Measurements from ENCODE around the gene RNPS1. TPM values are rescaled to one million over a fixed set of nuclear protein-coding genes. Genes with fewer than 3 reads are reported as not detected.

The RNPS1 gene
- total and polyA plus RNA-seq, 4 donors, result 92.0 to 144 (median 112) TPM

DNA sequence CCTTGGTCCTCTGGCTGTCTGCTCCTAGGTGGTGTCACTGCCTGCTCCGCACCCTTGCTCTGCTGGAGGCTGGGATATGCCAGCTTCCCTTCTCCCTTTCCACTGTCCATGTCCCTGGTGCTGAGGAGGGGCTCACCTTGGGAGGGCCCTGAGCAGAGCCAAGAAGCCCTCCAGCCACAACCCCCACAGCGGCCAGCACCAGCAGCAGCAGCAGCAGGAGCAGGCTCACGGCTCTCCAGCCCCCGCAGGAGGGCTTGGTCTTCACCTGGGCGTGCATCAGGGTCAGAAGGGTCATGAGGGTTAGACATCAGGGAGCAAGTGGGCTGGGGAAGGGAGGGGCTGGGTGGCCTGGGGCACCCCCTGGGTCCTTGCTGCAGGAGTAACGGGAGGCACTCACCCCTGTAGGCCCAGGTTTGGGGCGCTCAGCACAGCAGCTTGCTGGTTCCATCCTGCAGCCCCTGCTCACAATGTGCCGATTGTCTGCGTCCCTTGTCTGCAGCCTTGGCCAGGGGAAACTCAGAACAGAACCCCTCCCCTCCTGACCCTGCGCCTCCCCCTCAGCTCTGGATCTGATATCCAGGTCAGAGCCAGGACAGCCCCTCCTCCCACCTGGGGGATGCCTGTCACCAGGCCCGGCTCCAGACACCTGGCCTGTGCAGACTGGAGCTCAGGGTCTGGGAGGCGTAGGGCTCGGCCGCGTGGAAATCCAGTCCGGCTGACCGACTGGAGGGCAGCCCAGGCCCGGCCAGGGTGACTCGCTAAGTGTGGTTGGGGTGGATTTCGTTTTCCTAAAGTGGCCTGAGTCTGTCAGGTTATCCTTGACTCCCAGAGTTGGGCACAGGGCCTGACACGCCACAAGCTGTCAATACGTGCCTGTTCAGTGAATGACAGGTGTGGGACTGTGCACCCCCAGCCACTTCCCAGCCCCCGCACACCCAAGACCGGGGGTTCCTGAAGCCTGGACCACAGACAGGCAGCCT, 57.2 kb downstream of the RNPS1 start, which contains the start of gene BRICD5:
TSS of gene BRICD5 (minus strand) at position 478 of the 980 bp plus-strand sequence. CDS start at position 448, 30 bp downstream.
- peaks cover 0 to 35% (median 4%) of the 10 kb centered on the region in 4 donors for H3K36me3 ChIP-seq (ENCODE audit: control insufficient read depth in 4 of 4, insufficient read depth in 4 of 4, low read length in 4 of 4)
- no peak within 1 kb of the TSS for H3K9ac ChIP-seq (ENCODE audit: insufficient read depth in 1 of 2, low read length in 2 of 2)
- peaks cover 4 to 28% (median 12%) of the 10 kb centered on the region in 5 donors for H3K4me1 ChIP-seq (ENCODE audit: control insufficient read depth in 5 of 5, insufficient read depth in 5 of 5, low read length in 5 of 5)
- no peak within 1 kb of the TSS for H3K4me3 ChIP-seq
- TF ChIP-seq, protein P1, sequence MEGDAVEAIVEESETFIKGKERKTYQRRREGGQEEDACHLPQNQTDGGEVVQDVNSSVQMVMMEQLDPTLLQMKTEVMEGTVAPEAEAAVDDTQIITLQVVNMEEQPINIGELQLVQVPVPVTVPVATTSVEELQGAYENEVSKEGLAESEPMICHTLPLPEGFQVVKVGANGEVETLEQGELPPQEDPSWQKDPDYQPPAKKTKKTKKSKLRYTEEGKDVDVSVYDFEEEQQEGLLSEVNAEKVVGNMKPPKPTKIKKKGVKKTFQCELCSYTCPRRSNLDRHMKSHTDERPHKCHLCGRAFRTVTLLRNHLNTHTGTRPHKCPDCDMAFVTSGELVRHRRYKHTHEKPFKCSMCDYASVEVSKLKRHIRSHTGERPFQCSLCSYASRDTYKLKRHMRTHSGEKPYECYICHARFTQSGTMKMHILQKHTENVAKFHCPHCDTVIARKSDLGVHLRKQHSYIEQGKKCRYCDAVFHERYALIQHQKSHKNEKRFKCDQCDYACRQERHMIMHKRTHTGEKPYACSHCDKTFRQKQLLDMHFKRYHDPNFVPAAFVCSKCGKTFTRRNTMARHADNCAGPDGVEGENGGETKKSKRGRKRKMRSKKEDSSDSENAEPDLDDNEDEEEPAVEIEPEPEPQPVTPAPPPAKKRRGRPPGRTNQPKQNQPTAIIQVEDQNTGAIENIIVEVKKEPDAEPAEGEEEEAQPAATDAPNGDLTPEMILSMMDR (IDR thresholded peaks at IDR 0.05; ENCODE audit: control extremely low read depth, extremely low read depth), result no peak
- no peak for DNase-seq
- H3K9me3 ChIP-seq (ENCODE audit: control insufficient read depth in 4 of 4, insufficient read depth in 3 of 4, low read length in 3 of 4), result no peaks in the 10 kb centered on the region
- H3K27me3 ChIP-seq (ENCODE audit: control insufficient read depth in 3 of 3, insufficient read depth in 3 of 3, low read length in 2 of 3), result no peaks in the 10 kb centered on the region
- 82 to 83% methylated on average over 24 of the region's 24 CpGs for WGBS, 2 donors
- H3K27ac ChIP-seq (ENCODE audit: low read depth in 1 of 2, low read length in 1 of 2), result peak within 1 kb of the TSS in 1 of 2 donors; percentile 76
- ATAC-seq (ENCODE audit: insufficient read depth, low FRiP score), result no peak

DNA sequence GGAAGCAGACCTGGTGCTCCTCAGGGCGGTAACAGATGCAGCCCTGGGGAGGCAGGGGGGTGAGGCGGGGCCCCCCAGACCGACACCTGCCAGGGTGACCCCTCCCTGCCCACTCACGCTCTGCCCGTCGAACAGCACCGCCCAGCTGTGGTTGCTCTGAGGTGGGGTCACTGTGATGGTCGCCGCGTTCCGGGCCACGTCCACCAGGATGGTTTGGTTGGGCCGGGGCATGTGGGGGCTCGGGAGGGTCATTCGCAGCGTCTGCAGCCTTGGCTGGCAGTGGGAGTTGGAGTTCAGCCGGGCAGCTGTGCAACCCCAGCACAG, 58.0 kb downstream of the RNPS1 start:
- no peaks in the 10 kb centered on the region for H3K27me3 ChIP-seq (ENCODE audit: control insufficient read depth in 3 of 3, insufficient read depth in 3 of 3, low read length in 2 of 3)
- 94% methylated on average over 17 of the region's 17 CpGs for WGBS, 2 donors
- no peak overlapping the region for H3K27ac ChIP-seq (ENCODE audit: low read depth in 1 of 2, low read length in 1 of 2)
- H3K4me3 ChIP-seq, result no peak overlapping the region
- DNase-seq (no peak), ATAC-seq (ENCODE audit: insufficient read depth, low FRiP score) (no peak)
- peaks cover 0 to 35% (median 4%) of the 10 kb centered on the region in 4 donors for H3K36me3 ChIP-seq (ENCODE audit: control insufficient read depth in 4 of 4, insufficient read depth in 4 of 4, low read length in 4 of 4)
- H3K9ac ChIP-seq (ENCODE audit: insufficient read depth in 1 of 2, low read length in 2 of 2), result no peak overlapping the region
- H3K9me3 ChIP-seq (ENCODE audit: control insufficient read depth in 4 of 4, insufficient read depth in 3 of 4, low read length in 3 of 4), result no peaks in the 10 kb centered on the region
- H3K4me1 ChIP-seq (ENCODE audit: control insufficient read depth in 5 of 5, insufficient read depth in 5 of 5, low read length in 5 of 5), result peaks cover 4 to 29% (median 12%) of the 10 kb centered on the region in 5 donors
- TF ChIP-seq, protein P1 (IDR thresholded peaks at IDR 0.05; ENCODE audit: control extremely low read depth, extremely low read depth), result no peak

DNA sequence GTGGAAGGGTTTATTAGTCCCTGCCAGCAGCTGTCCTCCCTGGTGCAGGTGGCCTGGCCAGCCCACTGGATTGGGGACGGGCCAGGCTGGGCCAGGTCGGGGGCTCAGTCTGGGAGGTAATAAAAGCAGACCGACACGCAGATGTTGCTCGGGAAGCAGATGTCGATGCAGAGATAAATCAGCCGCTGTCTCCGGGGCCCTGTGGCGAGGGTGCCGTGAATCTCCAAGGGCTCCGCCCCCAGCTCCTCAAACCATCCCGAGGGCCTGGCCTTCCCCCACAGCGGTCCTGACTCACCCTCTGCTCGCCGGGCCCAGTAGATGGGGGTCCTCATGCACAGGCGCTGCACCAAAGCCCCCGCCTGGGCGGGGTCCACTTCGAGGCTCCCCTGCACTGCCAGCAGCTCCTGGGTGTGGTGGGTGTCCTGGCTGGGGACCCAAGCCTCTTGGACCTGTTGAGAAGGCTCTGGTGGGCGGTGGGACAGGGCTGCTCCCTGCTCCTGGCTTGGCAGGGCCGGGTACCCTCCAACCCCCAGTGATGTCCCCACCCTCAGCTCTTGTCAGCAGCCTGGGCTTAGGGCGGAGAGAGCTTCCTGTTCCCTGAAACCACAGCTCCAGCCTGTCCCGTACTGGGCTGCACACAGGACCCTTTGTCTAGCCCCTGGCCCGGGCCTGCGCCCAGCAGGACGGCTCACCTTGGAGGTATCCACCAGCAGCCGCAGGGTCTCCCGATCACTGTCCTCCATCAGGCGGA, 58.5 kb downstream of the RNPS1 start:
- no peak for DNase-seq
- H3K27ac ChIP-seq (ENCODE audit: low read depth in 1 of 2, low read length in 1 of 2), result no peak overlapping the region
- no peaks in the 10 kb centered on the region for H3K27me3 ChIP-seq (ENCODE audit: control insufficient read depth in 3 of 3, insufficient read depth in 3 of 3, low read length in 2 of 3)
- no peaks in the 10 kb centered on the region for H3K9me3 ChIP-seq (ENCODE audit: control insufficient read depth in 4 of 4, insufficient read depth in 3 of 4, low read length in 3 of 4)
- TF ChIP-seq, protein P1 (IDR thresholded peaks at IDR 0.05; ENCODE audit: control extremely low read depth, extremely low read depth), result no peak
- peaks cover 4 to 31% (median 12%) of the 10 kb centered on the region in 5 donors for H3K4me1 ChIP-seq (ENCODE audit: control insufficient read depth in 5 of 5, insufficient read depth in 5 of 5, low read length in 5 of 5)
- 89 to 91% methylated on average over 29 of the region's 29 CpGs for WGBS, 2 donors
- H3K36me3 ChIP-seq (ENCODE audit: control insufficient read depth in 4 of 4, insufficient read depth in 4 of 4, low read length in 4 of 4), result peaks cover 0 to 35% (median 4%) of the 10 kb centered on the region in 4 donors
- H3K9ac ChIP-seq (ENCODE audit: insufficient read depth in 1 of 2, low read length in 2 of 2), result no peak overlapping the region
- no peak for ATAC-seq (ENCODE audit: insufficient read depth, low FRiP score)
- no peak overlapping the region for H3K4me3 ChIP-seq

All from lung (tissue), 12 donors.